ENCODE measurements around the gene INPP5D.

The INPP5D gene

GRCh38 chr2:233021771-233022170 lies 38.4 kb upstream of the INPP5D start:
- Mint-ChIP-seq H3K4me3 (no peak overlapping the region), H3K36me3 (ENCODE audit: low read depth) (no peaks in the 10 kb centered on the region), H3K27ac (no peak overlapping the region), H3K4me1 (no peaks in the 10 kb centered on the region), H3K27me3 (ENCODE audit: low read depth) (no peaks in the 10 kb centered on the region), H3K9me3 (peaks cover 9% of the 10 kb centered on the region)
- TF ChIP-seq CTCF (IDR thresholded peaks at IDR 0.05; ENCODE audit: unreplicated experiment in 3 of 3): no peak

- Mint-ChIP-seq H3K9me3 (peaks cover 6% of the 10 kb centered on the region), H3K27me3 (ENCODE audit: low read depth) (no peaks in the 10 kb centered on the region), H3K36me3 (ENCODE audit: low read depth) (no peaks in the 10 kb centered on the region), H3K27ac (no peak overlapping the region), H3K4me1 (no peaks in the 10 kb centered on the region), H3K4me3 (no peak overlapping the region)
- TF ChIP-seq CTCF (IDR thresholded peaks at IDR 0.05; ENCODE audit: unreplicated experiment in 3 of 3): no peak
Measured at GRCh38 chr2:233022561-233022960, 37.6 kb upstream of the INPP5D start.

GRCh38 chr2:233023007-233023760 lies 37.0 kb upstream of the INPP5D start:
- Mint-ChIP-seq H3K4me1 (no peaks in the 10 kb centered on the region), H3K36me3 (ENCODE audit: low read depth) (no peaks in the 10 kb centered on the region), H3K9me3 (peaks cover 5% of the 10 kb centered on the region), H3K27me3 (ENCODE audit: low read depth) (no peaks in the 10 kb centered on the region), H3K4me3 (no peak overlapping the region), H3K27ac (no peak overlapping the region)
- TF ChIP-seq CTCF (IDR thresholded peaks at IDR 0.05; ENCODE audit: unreplicated experiment in 3 of 3): no peak

GRCh38 chr2:233023761-233024410 lies 36.3 kb upstream of the INPP5D start:
- H3K27ac Mint-ChIP-seq: no peak overlapping the region
- H3K9me3 Mint-ChIP-seq: peaks cover 3% of the 10 kb centered on the region
- H3K27me3 Mint-ChIP-seq (ENCODE audit: low read depth): no peaks in the 10 kb centered on the region
- TF ChIP-seq CTCF (IDR thresholded peaks at IDR 0.05; ENCODE audit: unreplicated experiment in 3 of 3): no peak
- H3K36me3 Mint-ChIP-seq (ENCODE audit: low read depth): no peaks in the 10 kb centered on the region
- no peaks in the 10 kb centered on the region for H3K4me1 Mint-ChIP-seq
- no peak overlapping the region for H3K4me3 Mint-ChIP-seq

GRCh38 chr2:233025706-233026105 lies 34.4 kb upstream of the INPP5D start:
- H3K36me3 Mint-ChIP-seq (ENCODE audit: low read depth): no peaks in the 10 kb centered on the region
- no peak overlapping the region for H3K4me3 Mint-ChIP-seq
- no peak overlapping the region for H3K27ac Mint-ChIP-seq
- H3K27me3 Mint-ChIP-seq (ENCODE audit: low read depth): no peaks in the 10 kb centered on the region
- H3K9me3 Mint-ChIP-seq: peaks cover under 1% of the 10 kb centered on the region
- no peak for TF ChIP-seq CTCF (IDR thresholded peaks at IDR 0.05; ENCODE audit: unreplicated experiment in 3 of 3)
- H3K4me1 Mint-ChIP-seq: peaks cover 5% of the 10 kb centered on the region
